HG03565 (cell line): ENCODE measurements around the gene SFI1.
"Not testable (repeated sequence)": the region's sequence is repeated elsewhere in the genome, so short reads cannot be mapped to it uniquely, and the experiment has no call there.

Experiments
- ATAC-seq: cut with Tn5 transposase; IDR thresholded peaks from one replicate; pipeline ENCODE4 v1.9.1; 2021; ENCODE audit warnings: mild to moderate bottlenecking, moderate library complexity; ENCODE audit not compliant: unreplicated experiment

SFI1 gene

GRCh38 chr22:31585161-31585859 lies 89.0 kb downstream of the SFI1 start:
- no peak for ATAC-seq

DNA sequence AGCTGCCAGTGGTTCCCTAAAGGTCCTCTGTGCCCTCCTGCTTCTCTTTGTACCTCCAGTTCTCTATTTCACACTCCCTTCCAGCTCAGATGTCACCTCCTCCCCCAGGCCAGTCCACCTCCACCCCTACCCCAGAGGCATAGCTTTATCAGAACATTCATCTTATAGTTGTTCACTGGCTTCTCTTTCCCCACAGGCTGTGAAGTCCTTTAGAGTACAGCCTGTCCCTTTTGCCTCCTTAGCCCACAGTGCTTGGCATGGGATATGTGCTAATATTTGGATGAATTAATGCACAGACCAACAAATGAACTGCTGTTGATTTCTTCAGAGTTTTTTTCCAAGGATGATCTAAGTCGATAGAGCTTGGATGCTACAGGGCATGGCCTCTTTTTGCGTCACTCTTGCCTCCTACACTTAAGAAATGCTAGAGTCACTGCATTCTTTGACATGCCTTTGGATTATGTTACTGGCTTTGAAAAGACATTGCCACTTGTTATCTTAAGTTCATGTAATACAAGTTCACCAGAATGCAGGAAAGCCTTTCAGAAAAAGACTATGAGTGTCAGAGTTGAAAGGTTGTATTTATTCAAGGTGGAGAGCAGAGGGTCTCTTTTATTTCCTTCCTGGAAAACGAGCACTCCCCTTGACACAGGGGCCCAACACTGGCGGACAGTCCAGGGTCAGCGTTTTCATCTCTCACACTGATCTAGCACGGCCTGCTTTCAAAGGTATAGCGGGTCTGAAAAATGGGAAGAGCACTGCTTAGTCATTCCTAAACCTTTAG lies 90.0 kb downstream of the SFI1 start:
- ATAC-seq, result no peak

- no peak for ATAC-seq
Observed at GRCh38 chr22:31588970-31589675, 92.8 kb downstream of the SFI1 start.

- not testable (repeated sequence) for ATAC-seq
Observed at GRCh38 chr22:31590161-31590560, 93.8 kb downstream of the SFI1 start.

DNA sequence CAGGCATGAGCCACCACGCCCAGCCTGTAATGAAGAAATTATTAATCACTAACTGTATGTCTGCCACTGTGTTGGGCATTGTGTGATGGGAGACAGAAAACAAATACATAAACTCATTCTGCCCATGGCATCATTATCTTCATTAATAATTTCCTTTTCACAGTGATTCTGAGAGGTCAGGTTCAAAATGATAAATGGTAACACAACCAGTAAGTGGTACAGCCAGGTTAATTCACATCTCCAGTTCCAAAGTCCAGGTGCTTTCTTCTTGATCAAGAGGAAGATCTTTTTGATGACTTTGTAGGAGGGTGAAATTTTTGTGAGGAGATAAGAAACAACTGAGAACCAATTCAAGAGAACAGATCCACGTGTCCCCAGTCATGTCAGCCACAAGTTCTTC lies 98.9 kb downstream of the SFI1 start:
- ATAC-seq, result no peak

- no peak for ATAC-seq
Observed at GRCh38 chr22:31602259-31602952, 106.1 kb downstream of the SFI1 start.

GRCh38 chr22:31603081-31603525 lies 106.8 kb downstream of the SFI1 start:
- ATAC-seq, result no peak

- no peak for ATAC-seq
Observed at GRCh38 chr22:31603574-31603973, 107.2 kb downstream of the SFI1 start.

DNA sequence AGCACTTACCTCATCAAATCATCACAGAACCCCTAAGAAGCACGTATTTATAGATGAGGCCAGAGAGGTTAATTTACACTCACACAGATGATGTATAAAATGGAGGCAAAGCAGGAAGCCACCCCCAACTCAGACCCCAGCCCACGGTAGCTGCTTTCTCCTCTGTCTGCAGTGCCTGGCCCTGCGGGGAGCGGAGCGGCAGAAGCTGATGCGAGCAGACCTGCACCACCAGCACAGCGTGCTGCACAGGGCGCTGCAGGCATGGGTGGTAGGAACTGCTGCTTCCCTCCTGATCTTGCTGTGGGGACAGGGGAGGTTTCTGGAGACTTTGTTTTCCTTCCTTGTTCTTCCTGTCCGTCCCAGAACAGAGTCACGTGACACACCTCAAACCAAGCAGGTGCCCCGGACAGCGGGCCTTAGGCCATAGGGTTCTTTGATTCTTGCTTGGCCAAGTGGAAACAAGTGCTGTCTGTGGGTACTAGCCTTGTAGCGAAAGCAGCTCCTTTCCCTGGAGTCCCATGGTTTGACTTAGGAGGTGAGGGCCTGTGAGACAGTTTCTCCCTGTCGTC lies 107.9 kb downstream of the SFI1 start:
- no peak for ATAC-seq

GRCh38 chr22:31604746-31605705 lies 108.7 kb downstream of the SFI1 start:
- ATAC-seq, result no peak

- ATAC-seq, result no peak
Observed at GRCh38 chr22:31605851-31606585, 109.7 kb downstream of the SFI1 start.

DNA sequence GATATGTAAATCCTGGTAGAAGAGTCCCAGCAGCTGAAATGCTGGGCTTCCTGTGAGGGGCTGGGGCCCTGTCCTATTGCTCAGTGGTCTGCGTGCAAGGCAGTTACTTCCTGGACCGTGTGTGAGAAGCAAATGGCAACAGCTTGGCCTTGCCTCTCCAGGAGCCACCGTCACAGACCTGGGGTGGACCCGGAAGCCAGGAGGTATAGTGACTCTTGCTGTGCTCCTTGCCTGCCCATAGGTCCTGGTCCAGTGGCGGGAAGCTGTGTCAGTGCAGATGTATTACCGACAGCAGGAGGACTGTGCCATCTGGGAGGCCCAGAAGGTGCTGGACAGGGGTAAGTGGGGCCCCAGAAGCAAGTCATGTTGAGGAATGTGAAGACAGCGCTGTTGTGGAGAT lies 111.4 kb downstream of the SFI1 start:
- ATAC-seq, result no peak

GRCh38 chr22:31609716-31610115 lies 113.4 kb downstream of the SFI1 start:
- ATAC-seq, result no peak

- ATAC-seq, result no peak
Observed at GRCh38 chr22:31610611-31611010, 114.3 kb downstream of the SFI1 start.

DNA sequence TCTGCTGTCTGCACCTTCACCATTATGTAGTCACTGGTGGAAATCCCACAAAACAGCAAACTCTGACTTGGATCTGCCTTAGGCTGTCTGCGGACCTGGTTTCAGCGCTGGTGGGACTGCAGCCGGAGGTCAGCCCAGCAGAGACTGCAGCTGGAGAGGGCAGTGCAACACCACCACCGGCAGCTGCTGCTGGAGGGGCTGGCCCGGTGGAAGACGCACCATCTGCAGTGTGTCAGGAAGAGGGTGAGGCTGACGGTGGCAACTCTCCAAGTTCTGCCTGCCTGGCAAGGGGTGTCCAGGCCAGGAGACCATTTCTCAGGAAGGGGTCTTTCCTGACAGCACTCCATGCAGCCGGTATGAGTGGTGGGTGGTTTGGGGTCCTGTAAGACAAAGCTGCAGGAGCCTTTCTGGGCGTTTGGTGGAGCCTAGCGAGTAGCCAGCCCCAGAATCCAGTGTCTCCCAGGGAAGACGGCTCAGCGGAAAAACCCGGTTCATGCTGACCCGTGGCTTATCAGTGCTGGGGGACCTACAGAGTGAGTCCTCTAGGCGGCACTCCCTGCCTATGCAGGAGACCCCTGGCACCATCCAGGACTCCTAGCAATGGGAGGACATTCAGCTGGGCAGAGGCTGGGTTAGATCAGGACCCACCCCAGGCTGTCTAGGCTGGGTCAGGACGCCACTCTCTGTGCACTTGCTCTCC lies 114.9 kb downstream of the SFI1 start:
- ATAC-seq, result no peak

- ATAC-seq, result no peak
Observed at GRCh38 chr22:31612891-31613285, 116.6 kb downstream of the SFI1 start.

DNA sequence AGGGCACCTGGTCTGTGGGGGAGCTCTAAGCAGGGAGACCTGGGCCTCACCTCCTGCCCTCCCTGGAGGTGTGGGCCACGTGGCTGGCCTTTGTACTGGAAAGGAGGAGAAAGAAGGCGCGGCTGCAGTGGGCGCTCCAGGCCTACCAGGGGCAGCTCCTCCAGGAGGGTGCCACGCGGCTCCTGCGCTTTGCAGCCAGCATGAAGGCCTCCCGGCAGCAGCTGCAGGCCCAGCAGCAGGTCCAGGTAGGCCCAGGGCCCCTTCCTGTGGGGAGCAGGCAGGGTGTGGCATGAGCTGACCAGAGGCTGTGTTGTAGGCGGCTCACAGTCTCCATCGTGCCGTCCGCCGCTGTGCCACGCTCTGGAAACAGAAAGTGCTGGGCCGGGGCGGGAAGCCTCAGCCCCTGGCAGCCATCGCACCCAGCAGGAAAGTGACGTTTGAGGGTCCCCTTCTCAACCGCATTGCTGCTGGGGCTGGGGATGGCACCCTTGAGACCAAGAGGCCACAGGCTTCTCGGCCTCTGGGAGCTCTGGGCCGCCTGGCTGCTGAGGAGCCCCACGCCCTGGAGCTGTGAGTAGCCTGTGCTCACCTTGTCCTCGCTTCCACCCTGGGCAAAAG lies 117.1 kb downstream of the SFI1 start:
- no peak for ATAC-seq

GRCh38 chr22:31613904-31614296 lies 117.6 kb downstream of the SFI1 start:
- ATAC-seq, result no peak
